Esophagus (tissue), 2 donors: ENCODE data around the gene LNX1. TPM values are rescaled to one million over a fixed set of nuclear protein-coding genes. Genes with fewer than 3 reads are reported as not detected.

Source experiments
- H3K27ac ChIP-seq, 2 donors: one replicate each; pipeline ENCODE4 v1.5.1; 2013; ENCODE audit warnings: low read depth in 2 of 2, mild to moderate bottlenecking in 2 of 2, inconsistent platforms in 1 of 2, low read length in 1 of 2, moderate library complexity in 1 of 2
- H3K27me3 ChIP-seq, 2 donors: one replicate each; pipeline ENCODE4 v1.6.1; 2013; ENCODE audit warnings: low read length in 2 of 2, control low read depth in 1 of 2, mild to moderate bottlenecking in 1 of 2; ENCODE audit not compliant: insufficient read depth in 2 of 2, control insufficient read depth in 1 of 2
- H3K36me3 ChIP-seq, 2 donors: one replicate each; pipeline ENCODE4 v1.6.1; 2013; ENCODE audit warnings: low read length in 1 of 2; ENCODE audit not compliant: control insufficient read depth in 2 of 2, insufficient read depth in 2 of 2
- H3K4me1 ChIP-seq, 2 donors: one replicate each; pipeline ENCODE4 v1.6.1; 2013; ENCODE audit warnings: low read length in 1 of 2; ENCODE audit not compliant: control insufficient read depth in 2 of 2, insufficient read depth in 2 of 2
- H3K4me3 ChIP-seq, 2 donors: one replicate each; pipeline ENCODE4 v1.5.1; 2013; ENCODE audit warnings: low read length in 2 of 2, mild to moderate bottlenecking in 2 of 2, low read depth in 1 of 2, moderate library complexity in 1 of 2
- H3K9me3 ChIP-seq, 2 donors: one replicate each; pipeline ENCODE4 v1.6.1; 2013; ENCODE audit warnings: mild to moderate bottlenecking in 2 of 2, low read depth in 1 of 2, low read length in 1 of 2, moderate library complexity in 1 of 2; ENCODE audit not compliant: control insufficient read depth in 2 of 2, insufficient read depth in 1 of 2
- WGBS, 2 donors: extraction: QIAGEN DNeasy Blood & Tissue Kit; methylation state at CpG; one replicate each; pipeline ENCODE4 v1.1.7; 2013; 5-methylcytosine and 5-hydroxymethylcytosine counted together
- polyA plus RNA-seq, 2 donors: library from polyadenylated mRNA; stranded (reverse); fragments of 200-250 nt; gene quantifications; one replicate each; pipeline ENCODE4 v1.2.3, GENCODE V29; 2013
- donor health status: healthy with polysubstance abuse.
- donor health status: Bipolar disorder and iron deficiency.

The LNX1 gene
- polyA plus RNA-seq, 2 donors: 16.8 to 44.2 TPM

GRCh38 chr4:53580274-53580673, 11.0 kb downstream of the LNX1 start:
- no peak overlapping the region for H3K4me3 ChIP-seq
- no peaks in the 10 kb centered on the region for H3K9me3 ChIP-seq
- H3K27me3 ChIP-seq: no peaks in the 10 kb centered on the region
- 59 to 70% methylated on average over 3 of the region's 3 CpGs for WGBS, 2 donors
- H3K36me3 ChIP-seq: peaks cover 0 to 7% of the 10 kb centered on the region in 2 donors
- no peak overlapping the region for H3K27ac ChIP-seq
- no peaks in the 10 kb centered on the region for H3K4me1 ChIP-seq

DNA sequence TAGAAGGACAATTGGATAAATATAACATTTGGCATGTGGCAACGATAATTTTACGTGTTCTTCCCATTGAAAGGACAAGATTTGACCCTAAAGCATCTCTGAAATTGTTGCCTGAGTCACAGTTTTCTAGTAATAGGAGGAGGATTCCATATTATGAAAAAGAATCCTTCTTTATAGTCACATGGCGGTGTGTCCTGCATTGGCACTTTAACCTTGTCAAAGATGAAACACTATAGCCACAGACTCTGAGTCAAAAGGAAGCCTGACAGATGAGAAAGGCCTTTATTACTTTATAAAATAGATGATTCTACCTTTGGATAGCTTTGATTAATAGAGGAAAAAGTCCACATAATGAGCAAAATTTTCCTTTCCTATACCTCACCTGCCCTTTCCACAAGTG, 11.5 kb downstream of the LNX1 start:
- Histone ChIP-seq H3K4me3 (no peak overlapping the region), H3K9me3 (no peaks in the 10 kb centered on the region), H3K4me1 (no peaks in the 10 kb centered on the region), H3K36me3 (peaks cover 0 to 7% of the 10 kb centered on the region in 2 donors), H3K27me3 (no peaks in the 10 kb centered on the region), H3K27ac (no peak overlapping the region)
- WGBS, 2 donors: 72 to 84% methylated on average over 3 of the region's 3 CpGs

GRCh38 chr4:53576676-53577372, 14.5 kb downstream of the LNX1 start:
- H3K4me3 ChIP-seq: no peak overlapping the region
- H3K4me1 ChIP-seq: no peaks in the 10 kb centered on the region
- 12 to 19% methylated on average over 2 of the region's 2 CpGs for WGBS, 2 donors
- no peak overlapping the region for H3K27ac ChIP-seq
- H3K27me3 ChIP-seq: no peaks in the 10 kb centered on the region
- no peaks in the 10 kb centered on the region for H3K9me3 ChIP-seq
- peaks cover 0 to 9% of the 10 kb centered on the region in 2 donors for H3K36me3 ChIP-seq

DNA sequence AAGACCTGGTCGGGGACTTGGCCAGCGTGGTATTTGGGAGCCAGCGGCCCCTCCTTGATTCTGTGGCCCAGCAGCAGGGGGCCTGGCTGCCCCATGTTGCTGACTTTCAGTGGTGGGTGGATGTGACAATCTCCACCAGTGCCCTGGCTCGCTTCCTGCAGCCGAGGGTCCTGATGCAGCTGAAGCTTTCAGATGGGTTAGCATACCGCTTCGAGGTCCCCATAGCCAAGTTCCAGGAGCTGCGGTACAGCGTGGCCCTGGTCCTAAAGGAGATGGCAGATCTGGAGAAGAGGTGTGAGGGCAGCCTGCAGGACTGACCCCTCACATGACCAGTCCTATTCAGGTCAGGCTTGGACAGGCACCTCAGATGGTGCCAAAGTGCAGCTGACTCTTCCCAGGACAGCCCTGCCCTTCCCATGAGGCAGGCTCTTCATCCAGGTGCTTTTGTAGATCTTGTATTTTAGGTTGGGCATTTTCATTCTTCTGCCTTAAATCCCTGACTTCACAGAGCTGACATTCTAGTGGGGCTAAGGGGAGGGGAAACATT, 15.1 kb downstream of the LNX1 start:
- Histone ChIP-seq H3K27ac (no peak overlapping the region), H3K36me3 (peaks cover 0 to 12% of the 10 kb centered on the region in 2 donors), H3K4me1 (no peaks in the 10 kb centered on the region), H3K9me3 (no peaks in the 10 kb centered on the region), H3K4me3 (no peak overlapping the region), H3K27me3 (no peaks in the 10 kb centered on the region)
- WGBS, 2 donors: 93 to 96% methylated on average over 9 of the region's 9 CpGs

DNA sequence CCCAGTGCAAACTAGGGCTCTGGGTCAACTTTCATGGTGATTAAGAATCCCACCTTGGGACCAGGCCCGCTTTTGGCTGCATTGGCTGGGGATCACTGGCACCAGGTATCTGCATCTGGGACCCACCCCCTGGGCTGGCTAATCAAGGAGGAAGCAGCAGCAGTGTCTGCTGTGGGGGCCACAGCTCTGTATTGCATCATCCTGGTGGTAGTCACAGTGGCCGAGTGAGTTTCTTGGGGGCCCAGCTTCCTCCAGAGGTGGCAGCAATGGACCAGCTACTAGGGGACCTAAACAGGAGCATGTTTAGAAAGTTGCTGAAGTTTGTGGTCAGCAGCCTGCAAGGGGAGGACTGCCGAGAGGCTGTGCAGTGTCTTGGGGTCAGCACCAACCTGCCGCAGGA, 15.7 kb downstream of the LNX1 start:
- Histone ChIP-seq H3K27ac (no peak overlapping the region), H3K27me3 (no peaks in the 10 kb centered on the region), H3K9me3 (no peaks in the 10 kb centered on the region), H3K36me3 (peaks cover 0 to 14% of the 10 kb centered on the region in 2 donors), H3K4me1 (no peaks in the 10 kb centered on the region), H3K4me3 (no peak overlapping the region)
- WGBS, 2 donors: 92 to 98% methylated on average over 4 of the region's 4 CpGs

- 96% methylated on average over 1 of the region's 1 CpG for WGBS, 2 donors
- peaks cover 0 to 14% of the 10 kb centered on the region in 2 donors for H3K36me3 ChIP-seq
- H3K9me3 ChIP-seq: no peaks in the 10 kb centered on the region
- H3K27ac ChIP-seq: no peak overlapping the region
- H3K27me3 ChIP-seq: no peaks in the 10 kb centered on the region
- H3K4me1 ChIP-seq: no peaks in the 10 kb centered on the region
- no peak overlapping the region for H3K4me3 ChIP-seq
Observed at GRCh38 chr4:53574528-53574927, 16.8 kb downstream of the LNX1 start.

DNA sequence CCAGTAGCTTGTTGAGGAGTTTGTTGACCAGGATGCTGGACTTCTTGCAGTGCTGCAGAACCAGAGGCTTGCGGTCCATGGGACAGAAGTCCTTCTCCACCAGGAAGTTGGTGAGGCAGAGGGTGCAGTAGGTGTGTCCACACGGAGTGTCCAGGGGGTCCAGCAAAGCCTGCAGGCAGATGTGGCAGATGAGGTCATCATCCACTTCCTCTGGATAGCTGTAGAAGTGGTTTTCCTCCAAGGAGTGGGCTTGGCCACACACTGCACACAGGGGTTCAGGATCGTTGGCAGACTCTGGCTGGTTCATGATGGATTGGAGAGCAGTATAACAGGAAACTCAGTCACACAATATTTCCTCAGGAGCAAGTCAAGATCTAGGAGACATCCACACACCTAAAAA, 17.6 kb downstream of the LNX1 start:
- no peak overlapping the region for H3K4me3 ChIP-seq
- no peaks in the 10 kb centered on the region for H3K9me3 ChIP-seq
- H3K27ac ChIP-seq: no peak overlapping the region
- H3K27me3 ChIP-seq: no peaks in the 10 kb centered on the region
- WGBS, 2 donors: 68 to 77% methylated on average over 3 of the region's 3 CpGs
- H3K4me1 ChIP-seq: no peaks in the 10 kb centered on the region
- H3K36me3 ChIP-seq: peaks cover 0 to 14% of the 10 kb centered on the region in 2 donors

- 65 to 71% methylated on average over 2 of the region's 2 CpGs for WGBS, 2 donors
- H3K27ac ChIP-seq: no peak overlapping the region
- no peaks in the 10 kb centered on the region for H3K9me3 ChIP-seq
- H3K36me3 ChIP-seq: peaks cover 0 to 14% of the 10 kb centered on the region in 2 donors
- H3K27me3 ChIP-seq: no peaks in the 10 kb centered on the region
- H3K4me1 ChIP-seq: no peaks in the 10 kb centered on the region
- H3K4me3 ChIP-seq: no peak overlapping the region
Observed at GRCh38 chr4:53572600-53572994, 18.7 kb downstream of the LNX1 start.

- WGBS, 2 donors: 85 to 87% methylated on average over 5 of the region's 5 CpGs
- no peaks in the 10 kb centered on the region for H3K4me1 ChIP-seq
Observed at GRCh38 chr4:53571936-53572599, 19.2 kb downstream of the LNX1 start.

More at GRCh38 chr4:53571936-53572599, 19.2 kb downstream of the LNX1 start:
- H3K4me3 ChIP-seq: no peak overlapping the region
- H3K27me3 ChIP-seq: no peaks in the 10 kb centered on the region
- H3K9me3 ChIP-seq: no peaks in the 10 kb centered on the region
- no peak overlapping the region for H3K27ac ChIP-seq
- H3K36me3 ChIP-seq: peaks cover 0 to 14% of the 10 kb centered on the region in 2 donors
